HG02852 (cell line): ENCODE data around the gene TRAF1.

Experiments
- ATAC-seq: cut with Tn5 transposase; IDR thresholded peaks from one replicate; pipeline ENCODE4 v1.9.1; 2021; ENCODE audit warnings: mild to moderate bottlenecking, moderate library complexity; ENCODE audit not compliant: unreplicated experiment

TRAF1 gene

GRCh38 chr9:120941046-120941770 lies 14.6 kb upstream of the TRAF1 start:
- no peak for ATAC-seq

GRCh38 chr9:120940573-120940972 lies 14.0 kb upstream of the TRAF1 start:
- no peak for ATAC-seq

GRCh38 chr9:120938851-120939250 lies 12.3 kb upstream of the TRAF1 start:
- no peak for ATAC-seq

GRCh38 chr9:120937596-120937995 lies 11.0 kb upstream of the TRAF1 start:
- no peak for ATAC-seq

GRCh38 chr9:120937127-120937526 lies 10.5 kb upstream of the TRAF1 start:
- ATAC-seq, result no peak

GRCh38 chr9:120936764-120937122 lies 10.1 kb upstream of the TRAF1 start:
- ATAC-seq, result no peak

GRCh38 chr9:120936011-120936763 lies 9.6 kb upstream of the TRAF1 start:
- peak; percentile 39 for ATAC-seq

GRCh38 chr9:120935383-120935857 lies 8.8 kb upstream of the TRAF1 start:
- ATAC-seq, result no peak

- ATAC-seq, result no peak
These were observed 7.7 kb upstream of the TRAF1 start for GRCh38 chr9:120934281-120934680.

- ATAC-seq, result no peak
These were observed 6.9 kb upstream of the TRAF1 start for GRCh38 chr9:120933310-120934055.

GRCh38 chr9:120932086-120932823 lies 5.7 kb upstream of the TRAF1 start:
- ATAC-seq, result peak; percentile 1

- peak; percentile 57 for ATAC-seq
These were observed 4.9 kb upstream of the TRAF1 start for GRCh38 chr9:120931231-120932085.

- no peak for ATAC-seq
These were observed 2.7 kb upstream of the TRAF1 start for GRCh38 chr9:120929229-120929791.

- ATAC-seq, result peak; percentile 31
These were observed 2.1 kb upstream of the TRAF1 start for GRCh38 chr9:120928483-120929228.

GRCh38 chr9:120928015-120928482 lies 1.5 kb upstream of the TRAF1 start:
- ATAC-seq, result no peak

- no peak for ATAC-seq
These were observed 846 bp upstream of the TRAF1 start for GRCh38 chr9:120927269-120928014.

GRCh38 chr9:120925535-120926396 lies 830 bp downstream of the TRAF1 start:
- ATAC-seq, result peak; percentile 48
